H1 (cell line): ENCODE results near the gene ST8SIA4. TPM values are rescaled to one million over a fixed set of nuclear protein-coding genes. Genes with fewer than 3 reads are reported as not detected.

Experiments
- KDM1A ChIP-seq: fragments of 200-600, 300-600 bp; sonication (generic); IDR thresholded peaks from 2 replicates; pipeline ENCODE4 v1.7.1; 2016; ENCODE audit warnings: mild to moderate bottlenecking, low read length, borderline replicate concordance
- polyA plus RNA-seq, 7 experiments: library from polyadenylated mRNA; depleted of rRNA in 3 of 7; stranded (reverse) in 5 of 7; unstranded in 2 of 7; fragments of >200 nt in 5 of 7; fragments of 200-250 nt in 2 of 7; gene quantifications; 1 replicate in 5 of 7; 2 replicates in 1 of 7; 4 replicates in 1 of 7; pipeline versions ENCODE4 v1.2.1 to v1.2.3, GENCODE V29; 2011 to 2013; ENCODE audit warnings: missing spikeins in 2 of 7, mixed read lengths in 2 of 7
- total RNA-seq: library from RNA; stranded (reverse); fragmentation: NEBNext Ultra II Directional; extraction: Animal tissue kit (Norgen Biotek cat#: 25700); gene quantifications from 2 replicates; pipeline ENCODE4 v1.2.1, GENCODE V29; 2021

The ST8SIA4 gene
- total and polyA plus RNA-seq, 2 of the 8 experiments (the other 6 are each of a cell fraction or from before 2014, with no cell fraction given): 0.08 to 0.50 TPM

GRCh38 chr5:100828071-100828897, 74.8 kb downstream of the ST8SIA4 start (continued):
- TF ChIP-seq KDM1A: no peak
